OCI-LY7 (cell line): ENCODE results near the gene MCAT.

Experiments
- CTCF ChIP-seq: fragments of 200-600 bp; sonication (generic); conservative IDR thresholded peaks from 2 replicates; pipeline ENCODE4 v1.5.1; 2014; ENCODE audit warnings: mild to moderate bottlenecking, antibody characterized with exemption, low read length, moderate library complexity, mixed read lengths
- EZH2phosphoT487 ChIP-seq: fragments of 200-600 bp; sonication (generic); IDR thresholded peaks from 2 replicates; pipeline ENCODE4 v1.6.1; 2018; ENCODE audit warnings: low read depth, borderline replicate concordance, mild to moderate bottlenecking, mixed run types, antibody characterized with exemption, low read length, moderate library complexity, mixed read lengths

- TF ChIP-seq CTCF, result no peak
- TF ChIP-seq EZH2phosphoT487, result no peak
Observed at GRCh38 chr22:43191831-43192230, 48.6 kb upstream of the MCAT start.
